H1 (cell line): ENCODE data around the gene GATD1.

ENCODE experiments used
- CHD1 ChIP-seq: IDR thresholded peaks from 2 replicates; pipeline ENCODE4 v1.6.1; 2012; ENCODE audit warnings: low read depth, low read length, improper control_type of control experiment
- EP300 ChIP-seq, 2 experiments: IDR thresholded peaks; 1 replicate in 1 of 2; 2 replicates in 1 of 2; pipeline ENCODE4 v1.6.1; 2011 to 2012; ENCODE audit warnings: low read depth in 2 of 2, low read length in 2 of 2, mild to moderate bottlenecking in 2 of 2, borderline replicate concordance in 1 of 2, inconsistent platforms in 1 of 2, moderate library complexity in 1 of 2
- EZH2 ChIP-seq: fragments of 200-600 bp; sonication (generic); IDR thresholded peaks from 2 replicates; pipeline ENCODE4 v1.7.1; 2012; ENCODE audit warnings: low read depth, mild to moderate bottlenecking, moderate library complexity, low read length, inconsistent platforms; ENCODE audit not compliant: severe bottlenecking
- GABPA ChIP-seq: IDR thresholded peaks from 2 replicates; pipeline ENCODE4 v1.6.1; 2011; ENCODE audit warnings: mild to moderate bottlenecking, low read length, moderate library complexity, borderline replicate concordance; ENCODE audit not compliant: insufficient read depth
- POLR2A ChIP-seq, 2 experiments: IDR thresholded peaks; 1 replicate in 1 of 2; 2 replicates in 1 of 2; pipeline ENCODE4 v1.6.1; 2011; ENCODE audit warnings: low read depth in 2 of 2, low read length in 2 of 2, mild to moderate bottlenecking in 2 of 2; ENCODE audit errors: control extremely low read depth in 1 of 2
- POLR2AphosphoS5 ChIP-seq: IDR thresholded peaks from 2 replicates; pipeline ENCODE4 v1.6.1; 2011; ENCODE audit warnings: low read depth, low read length
- SIN3A ChIP-seq, 2 experiments: IDR thresholded peaks in 1 of 2; conservative IDR thresholded peaks in 1 of 2; 2 replicates each; pipeline ENCODE4 v1.6.1; 2011 to 2012; ENCODE audit warnings: low read length in 2 of 2, improper control_type of control experiment in 1 of 2, low read depth in 1 of 2, mild to moderate bottlenecking in 1 of 2
- TAF1 ChIP-seq: IDR thresholded peaks from 2 replicates; pipeline ENCODE4 v1.6.1; 2011; ENCODE audit warnings: mild to moderate bottlenecking, low read depth, low read length
- TBP ChIP-seq: IDR thresholded peaks from 2 replicates; pipeline ENCODE4 v1.6.1; 2011; ENCODE audit warnings: low read depth, low read length, improper control_type of control experiment
- TCF12 ChIP-seq: IDR thresholded peaks from 2 replicates; pipeline ENCODE4 v1.6.1; 2011; ENCODE audit warnings: low read depth, mild to moderate bottlenecking, low read length
- ZNF274 ChIP-seq: IDR thresholded peaks from 2 replicates; pipeline ENCODE4 v1.7.0; 2012; ENCODE audit warnings: low read length, borderline replicate concordance; ENCODE audit errors: extremely low read depth
- TF ChIP-seq, protein P1 (sequence below), 3 experiments: IDR thresholded peaks; 1 replicate in 2 of 3; 2 replicates in 1 of 3; pipeline versions ENCODE4 v1.5.1 to v1.6.1; 2011; ENCODE audit warnings: low read length in 3 of 3, mild to moderate bottlenecking in 3 of 3, inconsistent platforms in 2 of 3, low read depth in 1 of 3, moderate library complexity in 1 of 3; ENCODE audit not compliant: insufficient read depth in 1 of 3; ENCODE audit errors: control extremely low read depth in 1 of 3
- TF ChIP-seq, protein P2 (sequence below): IDR thresholded peaks from 2 replicates; pipeline ENCODE4 v1.6.1; 2012; ENCODE audit warnings: inconsistent platforms
- TF ChIP-seq, protein P3 (sequence below): IDR thresholded peaks from 2 replicates; pipeline ENCODE4 v1.6.1; 2011; ENCODE audit warnings: low read length, improper control_type of control experiment

GRCh38 chr11:788953-789940 is 12.0 kb upstream of the GATD1 start:
- TF ChIP-seq POLR2AphosphoS5 (no peak), POLR2A (IDR thresholded peaks at IDR 0.05; ENCODE audit: control extremely low read depth in 1 of 2, low read depth in 2 of 2, low read length in 2 of 2) (no peak), TCF12 (no peak), CHD1 (no peak), GABPA (no peak), SIN3A (conservative IDR thresholded peaks at IDR 0.05 in 1 of 2, IDR thresholded peaks at IDR 0.05 in 1 of 2; ENCODE audit: low read depth in 1 of 2, low read length in 2 of 2) (no peak), ZNF274 (no peak), EP300 (IDR thresholded peaks at IDR 0.05; ENCODE audit: borderline replicate concordance in 1 of 2, low read depth in 2 of 2, low read length in 2 of 2) (no peak), EZH2 (no peak), TAF1 (no peak), TBP (no peak)
- TF ChIP-seq, protein P1, sequence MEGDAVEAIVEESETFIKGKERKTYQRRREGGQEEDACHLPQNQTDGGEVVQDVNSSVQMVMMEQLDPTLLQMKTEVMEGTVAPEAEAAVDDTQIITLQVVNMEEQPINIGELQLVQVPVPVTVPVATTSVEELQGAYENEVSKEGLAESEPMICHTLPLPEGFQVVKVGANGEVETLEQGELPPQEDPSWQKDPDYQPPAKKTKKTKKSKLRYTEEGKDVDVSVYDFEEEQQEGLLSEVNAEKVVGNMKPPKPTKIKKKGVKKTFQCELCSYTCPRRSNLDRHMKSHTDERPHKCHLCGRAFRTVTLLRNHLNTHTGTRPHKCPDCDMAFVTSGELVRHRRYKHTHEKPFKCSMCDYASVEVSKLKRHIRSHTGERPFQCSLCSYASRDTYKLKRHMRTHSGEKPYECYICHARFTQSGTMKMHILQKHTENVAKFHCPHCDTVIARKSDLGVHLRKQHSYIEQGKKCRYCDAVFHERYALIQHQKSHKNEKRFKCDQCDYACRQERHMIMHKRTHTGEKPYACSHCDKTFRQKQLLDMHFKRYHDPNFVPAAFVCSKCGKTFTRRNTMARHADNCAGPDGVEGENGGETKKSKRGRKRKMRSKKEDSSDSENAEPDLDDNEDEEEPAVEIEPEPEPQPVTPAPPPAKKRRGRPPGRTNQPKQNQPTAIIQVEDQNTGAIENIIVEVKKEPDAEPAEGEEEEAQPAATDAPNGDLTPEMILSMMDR (IDR thresholded peaks at IDR 0.05; ENCODE audit: control extremely low read depth in 1 of 3, insufficient read depth in 1 of 3, low read depth in 1 of 3, low read length in 3 of 3) = no peak
- TF ChIP-seq, protein P2, sequence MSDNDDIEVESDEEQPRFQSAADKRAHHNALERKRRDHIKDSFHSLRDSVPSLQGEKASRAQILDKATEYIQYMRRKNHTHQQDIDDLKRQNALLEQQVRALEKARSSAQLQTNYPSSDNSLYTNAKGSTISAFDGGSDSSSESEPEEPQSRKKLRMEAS = no peak
- TF ChIP-seq, protein P3, sequence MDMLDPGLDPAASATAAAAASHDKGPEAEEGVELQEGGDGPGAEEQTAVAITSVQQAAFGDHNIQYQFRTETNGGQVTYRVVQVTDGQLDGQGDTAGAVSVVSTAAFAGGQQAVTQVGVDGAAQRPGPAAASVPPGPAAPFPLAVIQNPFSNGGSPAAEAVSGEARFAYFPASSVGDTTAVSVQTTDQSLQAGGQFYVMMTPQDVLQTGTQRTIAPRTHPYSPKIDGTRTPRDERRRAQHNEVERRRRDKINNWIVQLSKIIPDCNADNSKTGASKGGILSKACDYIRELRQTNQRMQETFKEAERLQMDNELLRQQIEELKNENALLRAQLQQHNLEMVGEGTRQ = no peak
